ENCODE results near the gene MYH15.

- TF ChIP-seq EZH2 (IDR thresholded peaks at IDR 0.05; ENCODE audit: borderline replicate concordance) = no peak
- TF ChIP-seq CTCF (IDR thresholded peaks at IDR 0.05; ENCODE audit: poor library complexity) = no peak
Observed at GRCh38 chr3:108333961-108334360, 176.4 kb downstream of the MYH15 start.

Data from hepatocyte (in vitro differentiated cells).